SU-DHL-6 (cell line): Measurements from ENCODE around the gene CCDC70.

Experiments
- CTCF ChIP-seq: fragments of 200-600 bp; sonication (generic); IDR thresholded peaks from one replicate; pipeline ENCODE4 v1.5.1; 2017; ENCODE audit warnings: antibody characterized with exemption, mild to moderate bottlenecking, low read length, moderate library complexity; ENCODE audit not compliant: insufficient read depth, poor library complexity, severe bottlenecking
- EZH2phosphoT487 ChIP-seq: fragments of 200-600 bp; sonication (generic), shearing (Covaris generic); conservative IDR thresholded peaks from 2 replicates; pipeline ENCODE4 v1.6.1; 2018; ENCODE audit warnings: mild to moderate bottlenecking, antibody characterized with exemption, low read length, moderate library complexity, mixed read lengths

DNA sequence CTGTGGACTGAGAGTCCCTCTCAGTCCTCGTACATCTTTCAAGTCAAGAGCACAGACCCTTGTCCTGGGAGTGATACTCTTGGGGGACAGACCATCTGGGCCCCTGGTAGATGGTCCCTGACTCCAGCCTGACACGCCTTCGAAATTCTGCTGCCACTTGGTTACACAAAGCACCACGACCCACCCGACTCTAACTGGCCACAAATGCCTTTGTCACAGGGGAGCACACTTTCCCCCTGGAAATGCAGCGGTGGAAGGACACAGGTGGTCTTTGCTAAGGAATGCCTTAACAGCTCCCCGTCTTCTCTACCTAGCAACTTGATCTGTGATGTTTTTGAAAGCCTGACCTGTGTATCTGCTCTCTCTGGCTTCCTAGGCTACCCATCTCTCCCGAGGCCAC lies 44.1 kb upstream of the CCDC70 start:
- no peak for TF ChIP-seq EZH2phosphoT487
- no peak for TF ChIP-seq CTCF
